Urinary bladder (tissue), 4 donors: ENCODE measurements around the gene SLC4A2. TPM values are rescaled to one million over a fixed set of nuclear protein-coding genes. Genes with fewer than 3 reads are reported as not detected.

Source experiments
- DNase-seq: peaks from one replicate; pipeline ENCODE4 v3.0.0-alpha.2; 2015; ENCODE audit errors: extremely low spot score
- H3K27ac ChIP-seq: one replicate; pipeline ENCODE4 v1.5.1; 2013; ENCODE audit warnings: low read depth, mild to moderate bottlenecking, moderate library complexity
- H3K36me3 ChIP-seq: one replicate; pipeline ENCODE4 v1.6.1; 2013; ENCODE audit warnings: mild to moderate bottlenecking, moderate library complexity; ENCODE audit not compliant: insufficient read depth
- H3K4me1 ChIP-seq: one replicate; pipeline ENCODE4 v1.6.1; 2013; ENCODE audit warnings: mild to moderate bottlenecking, moderate library complexity; ENCODE audit not compliant: insufficient read depth
- H3K4me3 ChIP-seq: one replicate; pipeline ENCODE4 v1.5.1; 2013; ENCODE audit warnings: low read depth, low read length
- WGBS: extraction: QIAGEN DNeasy Blood & Tissue Kit; methylation state at CpG from one replicate; pipeline ENCODE4 v1.1.7; 2013; 5-methylcytosine and 5-hydroxymethylcytosine counted together
- polyA plus RNA-seq: library from polyadenylated mRNA; stranded (reverse); fragments of 200-250 nt; gene quantifications from one replicate; pipeline ENCODE4 v1.2.3, GENCODE V29; 2013
- total RNA-seq: library from RNA; depleted of rRNA; stranded (reverse); fragments of >200 nt; gene quantifications from one replicate; pipeline ENCODE4 v1.2.3, GENCODE V29; 2014
- donor health status: healthy with polysubstance abuse.
- donor health status: healthy.

SLC4A2 gene
- total and polyA plus RNA-seq, 2 donors = 30.6 to 107 TPM

GRCh38 chr7:151089893-151090730 is 30.7 kb downstream of the SLC4A2 start:
- Histone ChIP-seq H3K4me3 (no peak overlapping the region), H3K27ac (peak overlapping the region; percentile 65), H3K4me1 (no peaks in the 10 kb centered on the region), H3K36me3 (no peaks in the 10 kb centered on the region)
- no peak for DNase-seq
- WGBS = 61% methylated on average over 22 of the region's 22 CpGs

- no peaks in the 10 kb centered on the region for H3K4me1 ChIP-seq
These were observed 31.6 kb downstream of the SLC4A2 start for GRCh38 chr7:151091003-151091402.

DNA sequence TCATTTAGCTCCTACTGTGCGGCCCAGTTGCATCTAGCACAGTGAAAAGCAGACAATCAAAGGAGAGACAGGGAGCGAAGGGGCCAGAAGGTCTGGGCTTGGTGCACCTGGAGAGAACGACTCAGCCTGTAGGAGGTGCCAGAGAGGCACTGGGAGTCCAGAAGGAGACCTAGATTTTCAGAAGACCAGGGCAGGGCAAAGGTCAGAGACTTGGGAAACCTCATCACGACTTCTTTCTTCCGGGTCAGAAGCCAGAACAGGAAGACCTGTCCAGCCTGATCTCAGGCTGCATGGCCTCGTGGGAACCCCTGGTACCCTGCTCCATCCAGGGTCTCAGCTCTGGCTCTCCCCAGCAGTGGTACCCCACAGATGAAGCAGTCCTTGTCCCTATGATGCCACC is 32.0 kb downstream of the SLC4A2 start:
- Histone ChIP-seq H3K27ac (no peak overlapping the region), H3K4me3 (no peak overlapping the region), H3K4me1 (no peaks in the 10 kb centered on the region), H3K36me3 (no peaks in the 10 kb centered on the region)
- DNase-seq = no peak
- WGBS = 59% methylated on average over 6 of the region's 6 CpGs

More at GRCh38 chr7:151091003-151091402, 31.6 kb downstream of the SLC4A2 start:
- no peak for DNase-seq
- Histone ChIP-seq H3K27ac (no peak overlapping the region), H3K4me3 (no peak overlapping the region), H3K36me3 (no peaks in the 10 kb centered on the region)
- 86% methylated on average over 7 of the region's 7 CpGs for WGBS

DNA sequence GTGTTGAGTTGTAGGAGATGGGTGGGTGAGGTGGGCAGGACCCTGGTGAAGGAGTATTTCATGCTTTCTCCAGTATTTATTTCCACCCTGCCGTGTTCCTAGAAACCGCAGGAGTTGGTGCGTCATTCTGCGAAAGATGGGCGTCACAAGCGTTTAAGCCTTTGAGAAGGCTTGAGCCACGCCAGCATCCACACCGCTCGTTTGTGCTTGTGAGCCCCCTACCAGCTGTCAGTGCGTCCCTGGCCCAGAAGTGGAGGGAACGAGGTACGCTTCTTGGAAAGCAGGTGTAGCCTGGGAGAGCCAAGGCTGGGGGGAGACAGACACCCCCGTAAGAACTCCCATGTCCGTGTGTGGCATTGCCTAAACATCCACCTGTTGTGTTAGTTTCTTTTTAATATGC is 32.6 kb downstream of the SLC4A2 start:
- Histone ChIP-seq H3K36me3 (no peaks in the 10 kb centered on the region), H3K27ac (no peak overlapping the region), H3K4me3 (no peak overlapping the region), H3K4me1 (no peaks in the 10 kb centered on the region)
- DNase-seq = no peak
- WGBS = 88% methylated on average over 14 of the region's 14 CpGs

DNA sequence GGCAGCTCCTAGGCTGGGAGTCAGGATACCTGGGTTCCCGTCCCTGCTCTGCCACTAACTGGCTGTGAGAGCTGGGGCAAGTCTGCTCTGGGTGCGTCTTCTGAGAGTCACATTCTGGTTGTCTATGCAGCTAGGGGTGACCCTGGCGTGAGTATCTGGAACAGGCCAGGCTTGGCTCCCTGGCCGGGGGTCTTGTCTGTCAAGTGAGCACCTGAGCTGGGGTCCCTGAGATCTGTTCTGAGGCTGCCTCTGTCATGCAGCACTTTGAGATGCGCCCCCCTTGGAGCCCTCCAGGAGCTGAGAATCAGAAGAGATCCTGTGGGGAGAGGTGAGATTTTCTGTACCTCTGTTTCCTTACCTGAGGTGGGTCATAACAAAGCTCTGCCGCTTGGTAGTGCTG is 34.4 kb downstream of the SLC4A2 start:
- H3K4me1 ChIP-seq = no peaks in the 10 kb centered on the region
- DNase-seq = no peak

DNA sequence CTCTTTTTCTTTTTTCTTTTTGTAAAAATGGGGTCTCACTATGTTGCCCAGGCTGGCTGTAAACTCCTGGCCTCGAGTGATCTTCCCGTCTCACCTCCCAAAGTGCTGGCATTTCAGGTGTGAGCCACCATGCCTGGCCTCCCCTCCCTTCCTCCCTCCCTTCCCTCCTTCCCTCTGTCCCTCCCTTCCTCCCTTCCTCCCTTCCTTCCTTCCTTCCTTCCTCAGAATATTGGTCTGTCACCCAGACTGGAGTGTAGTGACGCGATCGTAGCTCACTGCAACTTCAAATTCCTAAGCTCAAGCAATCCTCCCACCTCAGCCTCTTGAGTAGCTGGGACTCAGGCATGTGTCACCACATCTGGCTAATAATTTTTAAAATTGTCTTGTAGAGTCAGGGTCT is 35.3 kb downstream of the SLC4A2 start:
- no peak overlapping the region for H3K4me3 ChIP-seq
- H3K27ac ChIP-seq = no peak overlapping the region
- no peaks in the 10 kb centered on the region for H3K36me3 ChIP-seq
- no peaks in the 10 kb centered on the region for H3K4me1 ChIP-seq
- no peak for DNase-seq
- 85% methylated on average over 5 of the region's 5 CpGs for WGBS

More for the DNA sequence above, 34.4 kb downstream of the SLC4A2 start:
- no peaks in the 10 kb centered on the region for H3K36me3 ChIP-seq
- H3K4me3 ChIP-seq = no peak overlapping the region
- H3K27ac ChIP-seq = no peak overlapping the region
- 94% methylated on average over 6 of the region's 6 CpGs for WGBS

GRCh38 chr7:151095123-151095797 is 35.9 kb downstream of the SLC4A2 start:
- 67% methylated on average over 10 of the region's 10 CpGs for WGBS
- Histone ChIP-seq H3K4me3 (no peak overlapping the region), H3K27ac (no peak overlapping the region), H3K36me3 (no peaks in the 10 kb centered on the region), H3K4me1 (no peaks in the 10 kb centered on the region)
- no peak for DNase-seq

DNA sequence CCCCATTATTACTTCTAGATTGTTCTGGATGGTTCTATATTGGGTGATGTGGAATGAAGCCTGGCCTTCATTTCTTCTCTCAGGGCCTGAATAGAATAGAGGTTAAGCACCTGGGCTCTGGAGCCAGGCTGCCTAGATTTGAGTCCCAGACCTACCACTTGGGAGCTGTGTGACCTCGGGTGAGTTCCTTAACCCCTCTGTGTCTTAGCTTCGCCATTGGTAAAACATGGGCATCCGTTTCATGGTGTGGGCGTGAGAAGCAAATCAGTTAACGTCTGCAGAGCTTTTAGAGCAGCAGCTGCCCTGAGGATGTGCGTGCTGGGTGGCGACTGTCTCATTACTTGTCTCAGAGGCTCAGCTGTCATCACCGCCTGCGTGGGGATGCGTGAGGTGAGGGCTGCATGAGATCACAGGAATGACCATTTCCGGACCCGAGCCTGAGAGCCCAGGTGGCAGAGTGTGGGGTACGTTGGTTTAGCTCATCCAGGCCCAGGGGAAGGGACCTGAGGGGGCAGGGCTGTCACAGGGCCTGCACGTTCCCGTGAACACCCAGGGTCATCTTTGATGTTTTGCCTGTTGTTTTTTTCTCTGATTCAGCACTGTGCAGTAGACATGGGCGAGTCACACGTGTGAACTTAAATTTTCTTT is 36.6 kb downstream of the SLC4A2 start:
- 84% methylated on average over 17 of the region's 17 CpGs for WGBS

GRCh38 chr7:151099486-151100211 is 40.3 kb downstream of the SLC4A2 start:
- no peaks in the 10 kb centered on the region for H3K4me1 ChIP-seq
- 69% methylated on average over 20 of the region's 20 CpGs for WGBS
- H3K4me3 ChIP-seq = no peak overlapping the region

More for the DNA sequence above, 36.6 kb downstream of the SLC4A2 start:
- Histone ChIP-seq H3K36me3 (no peaks in the 10 kb centered on the region), H3K4me1 (no peaks in the 10 kb centered on the region), H3K27ac (no peak overlapping the region), H3K4me3 (no peak overlapping the region)
- DNase-seq = no peak

DNA sequence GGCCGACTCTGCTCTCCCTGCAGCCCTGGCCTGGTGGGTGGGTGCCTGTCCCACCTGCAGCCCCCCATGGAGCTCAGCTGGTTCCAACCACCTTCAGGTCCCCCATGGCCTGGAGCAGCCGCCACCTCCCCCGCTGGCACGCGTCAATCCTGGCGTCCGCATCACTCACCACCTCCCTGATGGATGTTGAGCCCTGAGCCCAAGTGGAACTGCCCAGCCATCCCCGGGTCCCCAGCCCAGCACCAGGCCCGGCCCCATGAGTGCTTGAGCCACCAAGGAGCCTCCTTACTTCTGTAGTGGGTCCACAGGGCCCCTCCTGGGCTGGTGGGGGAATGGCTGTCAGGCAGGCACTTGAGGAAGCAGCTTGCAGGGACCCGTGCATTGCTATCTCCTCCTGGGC is 41.5 kb downstream of the SLC4A2 start:
- Histone ChIP-seq H3K4me3 (no peak overlapping the region), H3K4me1 (no peaks in the 10 kb centered on the region), H3K36me3 (no peaks in the 10 kb centered on the region), H3K27ac (no peak overlapping the region)
- no peak for DNase-seq
- 90% methylated on average over 10 of the region's 10 CpGs for WGBS

More at GRCh38 chr7:151099486-151100211, 40.3 kb downstream of the SLC4A2 start:
- no peaks in the 10 kb centered on the region for H3K36me3 ChIP-seq
- DNase-seq = no peak
- H3K27ac ChIP-seq = no peak overlapping the region

DNA sequence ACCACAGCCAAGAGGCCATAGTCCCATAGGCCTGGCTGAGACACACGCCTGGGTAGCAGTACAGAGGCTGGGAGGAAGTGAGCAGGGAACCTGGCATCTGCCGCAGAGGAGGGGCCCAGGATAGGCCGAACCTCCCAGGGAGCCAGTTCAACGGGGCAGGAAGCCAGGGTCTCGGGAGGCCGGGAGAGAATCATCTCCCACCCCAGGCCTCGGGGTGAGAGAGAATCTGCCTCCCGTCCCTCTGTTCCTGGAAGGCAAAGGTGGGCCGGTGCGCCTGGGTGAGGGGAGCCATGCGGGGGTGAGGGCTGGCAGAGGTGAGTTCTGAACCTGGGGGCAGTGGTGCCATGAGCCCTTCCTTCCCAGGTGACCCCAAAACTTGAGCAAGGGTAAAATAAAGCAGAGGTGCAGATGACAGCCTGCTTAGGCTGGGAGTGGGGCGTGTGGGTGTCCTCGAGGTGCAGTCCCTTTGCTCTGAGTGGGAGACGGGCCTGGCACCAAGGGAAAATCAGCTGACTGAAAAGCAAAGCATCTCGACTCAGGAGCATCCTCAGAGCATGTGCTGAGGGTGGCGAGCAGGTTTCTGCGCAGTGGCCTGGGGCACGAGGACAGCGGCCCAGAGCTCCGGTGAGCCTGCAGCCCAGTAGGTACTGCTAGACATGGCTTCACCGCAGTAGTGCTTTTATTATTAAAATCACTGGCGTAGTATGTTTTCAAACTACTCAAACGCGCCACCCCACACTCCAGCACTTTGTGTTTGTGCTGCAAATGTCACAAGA is 42.4 kb downstream of the SLC4A2 start:
- H3K4me1 ChIP-seq = no peaks in the 10 kb centered on the region
- H3K36me3 ChIP-seq = no peaks in the 10 kb centered on the region
- no peak overlapping the region for H3K4me3 ChIP-seq
- DNase-seq = no peak
- WGBS = 76% methylated on average over 24 of the region's 24 CpGs
- no peak overlapping the region for H3K27ac ChIP-seq

GRCh38 chr7:151102991-151103390 is 43.6 kb downstream of the SLC4A2 start:
- no peak overlapping the region for H3K4me3 ChIP-seq
- no peak overlapping the region for H3K27ac ChIP-seq
- 84% methylated on average over 3 of the region's 3 CpGs for WGBS
- H3K36me3 ChIP-seq = no peaks in the 10 kb centered on the region
- DNase-seq = no peak
- H3K4me1 ChIP-seq = no peaks in the 10 kb centered on the region

- Histone ChIP-seq H3K4me1 (no peaks in the 10 kb centered on the region), H3K4me3 (no peak overlapping the region), H3K36me3 (no peaks in the 10 kb centered on the region), H3K27ac (no peak overlapping the region)
- DNase-seq = no peak
- WGBS = 77% methylated on average over 12 of the region's 12 CpGs
These were observed 44.6 kb downstream of the SLC4A2 start for GRCh38 chr7:151103973-151104372.
